ENCODE data around the gene MAP7.

DNA sequence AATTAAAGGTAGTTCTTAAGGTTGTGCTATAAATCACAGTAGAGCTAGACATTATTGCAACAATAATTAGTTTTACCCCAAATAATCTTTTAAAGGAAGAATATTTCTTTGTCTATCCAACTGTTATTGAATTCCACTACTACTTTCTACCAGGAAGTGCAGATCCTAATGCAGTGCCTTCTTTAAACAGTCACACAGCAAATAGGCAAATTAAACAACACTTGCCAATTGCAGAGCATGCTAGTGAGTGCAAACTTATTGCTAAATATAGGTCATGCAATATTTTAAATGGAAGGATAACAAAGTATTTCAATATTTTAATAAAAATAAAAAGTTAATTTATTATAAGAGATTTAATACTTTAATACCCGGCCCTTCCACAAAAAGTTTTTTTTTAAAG is 153.3 kb downstream of the MAP7 start:
- no peak for TF ChIP-seq GATA2 (IDR thresholded peaks at IDR 0.05; ENCODE audit: low read depth, low read length)
- no peak for TF ChIP-seq GATA3 (IDR thresholded peaks at IDR 0.05; ENCODE audit: low read depth, low read length)
